ENCODE measurements around the gene CCDC82. TPM values are rescaled to one million over a fixed set of nuclear protein-coding genes. Genes with fewer than 3 reads are reported as not detected.
"Not testable (repeated sequence)": the region's sequence is repeated elsewhere in the genome, so short reads cannot be mapped to it uniquely, and the experiment has no call there.

The CCDC82 gene
- total RNA-seq, 1 experiment from 2014 or later, result 19.9 TPM

GRCh38 chr11:96424693-96425092 lies 35.0 kb upstream of the CCDC82 start:
- intact Hi-C loops (cut with micrococcal nuclease; ENCODE audit: unreplicated experiment), result loop anchor here (5.0 to 10.0 kb wide), 5 partner anchors 637 to 1900 kb away; partner anchors contain the start of genes FAM76B and SRSF8
- peaks cover 3% of the 10 kb centered on the region; the same call in 1 of the 2 replicates for H3K9me3 ChIP-seq (ENCODE audit: insufficient read depth, low read depth)
- peak; percentile 5 to 75 for DNase-seq
- no TSS peak for BruUV-seq (replicated peaks)
- H2AFZ ChIP-seq, result no peak overlapping the region
- peaks cover 10% of the 10 kb centered on the region; the same call in 1 of the 2 replicates for H3K4me1 ChIP-seq (replicated peaks; ENCODE audit: insufficient read depth)
- H3K4me2 ChIP-seq, result no peak overlapping the region
- H3K9me2 ChIP-seq (ENCODE audit: insufficient read depth), result no peaks in the 10 kb centered on the region
- H3K4me3 ChIP-seq, result no peak overlapping the region
- no peaks in the 10 kb centered on the region for H4K20me1 ChIP-seq (ENCODE audit: insufficient read depth)
- ChIA-PET POLR2A (ENCODE audit: unreplicated experiment) (interaction anchor here (0.6 kb wide), 1 partner anchor 31 kb away, joined by 3 read pairs; no protein-coding TSS in a partner anchor), CTCF (interaction anchor here (0.5 to 1.4 kb wide), 15 partner anchors 219 to 1656 kb away, joined by 3 to 8 read pairs (median 4); partner anchors contain the start of genes AMOTL1 and SRSF8)
- no peaks in the 10 kb centered on the region for H3K36me3 ChIP-seq (ENCODE audit: low read depth)
- no peaks in the 10 kb centered on the region for H3K79me2 ChIP-seq (ENCODE audit: low read depth)
- H3K27me3 ChIP-seq (ENCODE audit: insufficient read depth, low read depth), result no peaks in the 10 kb centered on the region
- H3K27ac ChIP-seq, result no peak overlapping the region
- TF ChIP-seq EZH2 (IDR thresholded peaks at IDR 0.05; ENCODE audit: low read depth) (no peak), CTCF (conservative IDR thresholded peaks at IDR 0.05) (no peak)
- H3F3A ChIP-seq (ENCODE audit: insufficient read depth, low read depth), result no peaks in the 10 kb centered on the region

GRCh38 chr11:96413408-96413807 lies 23.7 kb upstream of the CCDC82 start:
- no peaks in the 10 kb centered on the region for H3K9me3 ChIP-seq (ENCODE audit: insufficient read depth, low read depth)
- H3F3A ChIP-seq (ENCODE audit: insufficient read depth, low read depth), result no peaks in the 10 kb centered on the region
- no peak overlapping the region for H3K4me3 ChIP-seq
- no peaks in the 10 kb centered on the region for H3K9me2 ChIP-seq (ENCODE audit: insufficient read depth)
- no peaks in the 10 kb centered on the region for H3K79me2 ChIP-seq (ENCODE audit: low read depth)
- DNase-seq, result no peak
- H3K27ac ChIP-seq, result no peak overlapping the region
- H3K36me3 ChIP-seq (ENCODE audit: low read depth), result no peaks in the 10 kb centered on the region
- CTCF ChIA-PET, result no interaction called here
- no peaks in the 10 kb centered on the region for H4K20me1 ChIP-seq (ENCODE audit: insufficient read depth)
- no peaks in the 10 kb centered on the region for H3K27me3 ChIP-seq (ENCODE audit: insufficient read depth, low read depth)
- TF ChIP-seq EZH2 (IDR thresholded peaks at IDR 0.05; ENCODE audit: low read depth), result no peak
- no peak for TF ChIP-seq CTCF (conservative IDR thresholded peaks at IDR 0.05)
- BruUV-seq (replicated peaks), result no TSS peak
- no peak overlapping the region for H2AFZ ChIP-seq
- intact Hi-C loops (cut with micrococcal nuclease; ENCODE audit: unreplicated experiment), result no loop called here
- no peaks in the 10 kb centered on the region for H3K4me1 ChIP-seq (replicated peaks; ENCODE audit: insufficient read depth)
- POLR2A ChIA-PET (ENCODE audit: unreplicated experiment), result no interaction called here
- no peak overlapping the region for H3K4me2 ChIP-seq

GRCh38 chr11:96412761-96413381 lies 23.2 kb upstream of the CCDC82 start:
- Histone ChIP-seq H3K9me2 (ENCODE audit: insufficient read depth) (no peaks in the 10 kb centered on the region), H3K27me3 (ENCODE audit: insufficient read depth, low read depth) (no peaks in the 10 kb centered on the region), H4K20me1 (ENCODE audit: insufficient read depth) (no peaks in the 10 kb centered on the region), H3K4me2 (no peak overlapping the region), H3K4me3 (no peak overlapping the region), H2AFZ (no peak overlapping the region), H3K4me1 (replicated peaks; ENCODE audit: insufficient read depth) (no peaks in the 10 kb centered on the region), H3K27ac (no peak overlapping the region), H3K36me3 (ENCODE audit: low read depth) (no peaks in the 10 kb centered on the region), H3F3A (ENCODE audit: insufficient read depth, low read depth) (no peaks in the 10 kb centered on the region), H3K9me3 (ENCODE audit: insufficient read depth, low read depth) (no peaks in the 10 kb centered on the region), H3K79me2 (ENCODE audit: low read depth) (no peaks in the 10 kb centered on the region)
- intact Hi-C loops (cut with micrococcal nuclease; ENCODE audit: unreplicated experiment), result no loop called here
- BruUV-seq (replicated peaks), result no TSS peak
- no peak for DNase-seq
- ChIA-PET CTCF (no interaction called here), POLR2A (ENCODE audit: unreplicated experiment) (no interaction called here)
- no peak for TF ChIP-seq CTCF (conservative IDR thresholded peaks at IDR 0.05)
- no peak for TF ChIP-seq EZH2 (IDR thresholded peaks at IDR 0.05; ENCODE audit: low read depth)

GRCh38 chr11:96411412-96411811 lies 21.7 kb upstream of the CCDC82 start:
- H2AFZ ChIP-seq; H3F3A ChIP-seq (ENCODE audit: insufficient read depth, low read depth); H3K27me3 ChIP-seq (ENCODE audit: insufficient read depth, low read depth); H4K20me1 ChIP-seq (ENCODE audit: insufficient read depth); H3K4me2 ChIP-seq; CTCF ChIA-PET; BruUV-seq (replicated peaks); H3K4me3 ChIP-seq; H3K27ac ChIP-seq; H3K9me2 ChIP-seq (ENCODE audit: insufficient read depth); intact Hi-C loops (cut with micrococcal nuclease; ENCODE audit: unreplicated experiment); H3K9me3 ChIP-seq (ENCODE audit: insufficient read depth, low read depth); DNase-seq; H3K36me3 ChIP-seq (ENCODE audit: low read depth); H3K4me1 ChIP-seq (replicated peaks; ENCODE audit: insufficient read depth); POLR2A ChIA-PET (ENCODE audit: unreplicated experiment); H3K79me2 ChIP-seq (ENCODE audit: low read depth): not testable (repeated sequence)
